ENCODE measurements around the gene CHTF18. TPM values are rescaled to one million over a fixed set of nuclear protein-coding genes. Genes with fewer than 3 reads are reported as not detected.

The CHTF18 gene
- total RNA-seq, 4 donors from 2014 or later, result 2.0 to 8.8 (median 3.4) TPM

DNA sequence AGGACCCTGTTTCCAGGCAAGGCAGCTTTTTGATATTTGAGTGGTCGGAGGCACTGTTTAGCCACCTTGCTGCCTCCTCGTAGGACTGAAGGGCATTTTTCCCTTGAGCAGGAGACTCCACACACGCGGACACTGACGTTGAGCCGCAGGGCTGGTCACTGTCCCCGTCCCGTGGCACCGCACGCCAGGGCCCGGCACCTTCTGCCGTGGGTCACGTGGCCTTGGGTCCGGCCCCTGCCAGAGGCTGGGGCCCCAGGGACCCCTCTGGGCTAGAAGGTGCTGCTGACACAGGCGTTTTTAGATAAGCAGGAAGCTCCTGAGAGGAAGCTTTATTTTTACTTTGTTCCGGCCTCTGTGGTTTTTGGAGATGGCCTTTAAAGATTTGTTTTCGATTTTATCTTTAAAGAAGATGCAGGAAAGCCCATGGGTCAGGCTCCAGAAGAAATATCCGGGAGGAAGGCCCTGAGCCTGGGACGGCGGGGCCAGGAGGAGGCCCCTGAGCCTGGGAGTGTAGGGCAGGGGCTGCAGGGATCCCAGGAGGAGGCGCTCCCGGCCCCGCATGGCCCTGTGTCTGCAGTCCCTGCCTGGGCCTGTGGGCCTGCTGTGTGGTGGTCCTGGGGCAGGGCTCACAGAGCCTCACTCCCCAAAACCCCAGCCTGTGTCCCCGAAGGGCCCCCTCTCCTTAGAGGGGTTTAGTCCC, 42.6 kb downstream of the CHTF18 start:
- intact Hi-C loops (cut with DNase I), result no loop called here
- H3K27me3 ChIP-seq, result peaks cover 0 to 75% (median 0%) of the 10 kb centered on the region in 4 donors
- TF ChIP-seq POLR2AphosphoS5 (IDR thresholded peaks at IDR 0.05) (no peak), EP300 (IDR thresholded peaks at IDR 0.05) (no peak), POLR2A (IDR thresholded peaks at IDR 0.05; ENCODE audit: low read depth) (no peak)
- TF ChIP-seq, protein P1, sequence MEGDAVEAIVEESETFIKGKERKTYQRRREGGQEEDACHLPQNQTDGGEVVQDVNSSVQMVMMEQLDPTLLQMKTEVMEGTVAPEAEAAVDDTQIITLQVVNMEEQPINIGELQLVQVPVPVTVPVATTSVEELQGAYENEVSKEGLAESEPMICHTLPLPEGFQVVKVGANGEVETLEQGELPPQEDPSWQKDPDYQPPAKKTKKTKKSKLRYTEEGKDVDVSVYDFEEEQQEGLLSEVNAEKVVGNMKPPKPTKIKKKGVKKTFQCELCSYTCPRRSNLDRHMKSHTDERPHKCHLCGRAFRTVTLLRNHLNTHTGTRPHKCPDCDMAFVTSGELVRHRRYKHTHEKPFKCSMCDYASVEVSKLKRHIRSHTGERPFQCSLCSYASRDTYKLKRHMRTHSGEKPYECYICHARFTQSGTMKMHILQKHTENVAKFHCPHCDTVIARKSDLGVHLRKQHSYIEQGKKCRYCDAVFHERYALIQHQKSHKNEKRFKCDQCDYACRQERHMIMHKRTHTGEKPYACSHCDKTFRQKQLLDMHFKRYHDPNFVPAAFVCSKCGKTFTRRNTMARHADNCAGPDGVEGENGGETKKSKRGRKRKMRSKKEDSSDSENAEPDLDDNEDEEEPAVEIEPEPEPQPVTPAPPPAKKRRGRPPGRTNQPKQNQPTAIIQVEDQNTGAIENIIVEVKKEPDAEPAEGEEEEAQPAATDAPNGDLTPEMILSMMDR (IDR thresholded peaks at IDR 0.05), result no peak
- H3K4me3 ChIP-seq, result no peak overlapping the region
- no peaks in the 10 kb centered on the region for H3K36me3 ChIP-seq
- peaks cover 0 to 26% (median 21%) of the 10 kb centered on the region in 4 donors for H3K9me3 ChIP-seq
- no peak overlapping the region for H3K27ac ChIP-seq (replicated peaks in 1 of 4)
- WGBS, result 75% methylated on average over 21 of the region's 24 CpGs
- DNase-seq (ENCODE audit: extremely low spot score), result no peak
- H3K4me1 ChIP-seq, result no peaks in the 10 kb centered on the region

- Histone ChIP-seq H3K27me3 (peaks cover 0 to 74% (median 0%) of the 10 kb centered on the region in 4 donors), H3K4me3 (no peak overlapping the region), H3K27ac (replicated peaks in 1 of 4) (no peak overlapping the region), H3K36me3 (no peaks in the 10 kb centered on the region), H3K9me3 (peaks cover 0 to 34% (median 28%) of the 10 kb centered on the region in 4 donors), H3K4me1 (no peaks in the 10 kb centered on the region)
- WGBS, result 68% methylated on average over 15 of the region's 27 CpGs
- DNase-seq (ENCODE audit: extremely low spot score), result no peak
- intact Hi-C loops (cut with DNase I), result no loop called here
- TF ChIP-seq, protein P1 (IDR thresholded peaks at IDR 0.05), result no peak
- TF ChIP-seq POLR2AphosphoS5 (IDR thresholded peaks at IDR 0.05), result no peak
- no peak for TF ChIP-seq POLR2A (IDR thresholded peaks at IDR 0.05; ENCODE audit: low read depth)
These were observed 43.4 kb downstream of the CHTF18 start for GRCh38 chr16:831571-832413.

DNA sequence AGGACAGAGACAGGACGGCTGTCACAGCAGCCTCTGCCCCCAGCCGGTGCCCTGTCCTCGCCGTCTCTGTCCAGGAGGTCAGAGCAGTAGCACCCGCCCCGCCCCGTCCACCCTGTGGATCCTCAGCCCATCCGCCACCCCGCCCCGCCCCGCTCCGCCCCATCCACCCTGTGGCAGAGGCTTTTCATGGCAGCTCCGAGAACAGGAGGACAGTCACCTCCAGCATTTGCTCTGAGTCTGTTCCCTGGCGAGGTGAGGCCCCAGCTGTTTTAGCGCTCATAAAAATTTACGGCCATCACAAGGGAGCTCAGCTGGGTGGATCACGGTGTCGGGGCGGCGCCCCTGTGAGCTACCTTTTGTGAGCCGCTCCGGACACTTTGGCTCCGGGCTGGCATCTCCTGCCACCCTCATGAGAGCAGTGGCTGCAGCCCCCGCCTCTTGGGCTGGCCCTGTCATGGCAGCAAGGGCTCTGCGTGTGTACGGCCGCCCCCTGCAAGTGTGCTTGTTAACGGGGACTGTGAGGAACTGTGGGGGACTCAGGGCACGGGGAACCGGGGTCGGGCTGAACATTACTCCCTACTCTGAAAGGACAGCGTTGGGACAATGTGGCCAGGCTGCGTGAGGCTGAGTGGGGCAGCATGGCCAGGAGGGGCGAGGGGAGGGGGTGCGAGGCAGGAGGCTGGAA, 44.4 kb downstream of the CHTF18 start:
- Histone ChIP-seq H3K4me3 (no peak overlapping the region), H3K36me3 (no peaks in the 10 kb centered on the region), H3K9me3 (peaks cover 0 to 40% (median 32%) of the 10 kb centered on the region in 4 donors), H3K27me3 (peaks cover 0 to 74% (median 0%) of the 10 kb centered on the region in 4 donors), H3K27ac (replicated peaks in 1 of 4) (no peak overlapping the region), H3K4me1 (no peaks in the 10 kb centered on the region)
- WGBS, result 86% methylated on average over 15 of the region's 35 CpGs
- intact Hi-C loops (cut with DNase I), result no loop called here
- no peak for DNase-seq (ENCODE audit: extremely low spot score)
- TF ChIP-seq, protein P1 (IDR thresholded peaks at IDR 0.05), result no peak
- no peak for TF ChIP-seq POLR2A (IDR thresholded peaks at IDR 0.05; ENCODE audit: low read depth)
- no peak for TF ChIP-seq POLR2AphosphoS5 (IDR thresholded peaks at IDR 0.05)
- no peak for TF ChIP-seq EP300 (IDR thresholded peaks at IDR 0.05)

DNA sequence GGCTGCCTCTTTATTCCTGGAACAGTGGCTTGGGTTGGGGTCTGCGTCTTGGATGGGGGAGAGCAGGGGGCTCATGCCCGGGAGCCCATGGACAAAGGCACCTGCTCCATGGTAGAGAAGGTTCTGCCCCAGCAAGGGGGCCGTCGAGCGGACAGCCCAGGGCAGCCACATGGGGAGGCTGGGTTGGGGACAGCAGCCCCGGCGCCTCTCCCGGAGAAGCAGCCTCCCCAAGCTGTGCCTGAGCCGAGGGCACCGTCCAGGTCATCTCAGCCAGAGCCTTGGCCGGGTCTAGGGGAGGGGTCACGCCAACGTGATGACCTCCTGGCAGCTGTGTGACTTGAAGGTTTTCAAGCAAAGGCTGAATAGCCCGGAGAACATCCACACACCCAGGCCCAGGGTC, 45.0 kb downstream of the CHTF18 start:
- Histone ChIP-seq H3K4me3 (no peak overlapping the region), H3K27ac (replicated peaks in 1 of 4) (no peak overlapping the region), H3K27me3 (peaks cover 0 to 72% (median 0%) of the 10 kb centered on the region in 4 donors), H3K36me3 (no peaks in the 10 kb centered on the region), H3K4me1 (no peaks in the 10 kb centered on the region), H3K9me3 (peaks cover 0 to 40% (median 32%) of the 10 kb centered on the region in 4 donors)
- DNase-seq (ENCODE audit: extremely low spot score), result no peak
- TF ChIP-seq POLR2AphosphoS5 (IDR thresholded peaks at IDR 0.05) (no peak), EP300 (IDR thresholded peaks at IDR 0.05) (no peak), POLR2A (IDR thresholded peaks at IDR 0.05; ENCODE audit: low read depth) (no peak)
- TF ChIP-seq, protein P1 (IDR thresholded peaks at IDR 0.05), result no peak
- WGBS, result 87% methylated on average over 4 of the region's 14 CpGs
- intact Hi-C loops (cut with DNase I), result no loop called here
